Ascending aorta (tissue), 2 donors: ENCODE measurements around the gene KCNMB1. TPM values are rescaled to one million over a fixed set of nuclear protein-coding genes. Genes with fewer than 3 reads are reported as not detected.

Experiments used
- DNase-seq, 2 donors: peaks; one replicate each; pipeline ENCODE4 v3.0.0-alpha.2; 2019; ENCODE audit warnings: low spot score in 2 of 2
- H3K27ac ChIP-seq, 2 donors: fragments of 200-600 bp; sonication (generic); one replicate each; pipeline ENCODE4 v1.5.1; 2016 to 2017; ENCODE audit warnings: mild to moderate bottlenecking in 1 of 2
- H3K27me3 ChIP-seq: fragments of 200-600 bp; sonication (generic); one replicate; pipeline ENCODE4 v1.5.1; 2017
- H3K36me3 ChIP-seq, 2 donors: fragments of 200-600 bp; sonication (generic); one replicate each; pipeline ENCODE4 v1.5.1; 2016
- H3K4me1 ChIP-seq, 2 donors: fragments of 200-600 bp; sonication (generic); one replicate each; pipeline ENCODE4 v1.5.1; 2016 to 2017; ENCODE audit warnings: mild to moderate bottlenecking in 1 of 2
- H3K4me3 ChIP-seq, 2 donors: fragments of 200-600 bp; sonication (generic); one replicate each; pipeline ENCODE4 v1.5.1; 2016 to 2017; ENCODE audit warnings: mild to moderate bottlenecking in 1 of 2
- H3K9me3 ChIP-seq, 2 donors: fragments of 200-600 bp; sonication (generic); one replicate each; pipeline ENCODE4 v1.5.1; 2016
- intact Hi-C: fragments of 100-400 bp; cut with DNase I; formaldehyde crosslinking; loops from one replicate; pipeline ENCODE4 v1.15.1; 2023
- total RNA-seq: library from RNA; depleted of rRNA; stranded (reverse); fragments of >200 nt; gene quantifications from one replicate; pipeline ENCODE4 v1.1.0, GENCODE V29; 2016
- TF ChIP-seq, protein P1 (sequence below), 3 experiments: fragments of 200-600 bp in 2 of 3; fragments of 450-650 bp in 1 of 3; sonication (generic) in 2 of 3; IDR thresholded peaks; one replicate each; pipeline ENCODE4 v1.5.1; 2016 to 2019; ENCODE audit warnings: antibody characterized with exemption in 3 of 3, mild to moderate bottlenecking in 1 of 3, moderate library complexity in 1 of 3

Gene KCNMB1
- total RNA-seq, 1 donor from 2014 or later: 30.8 TPM

DNA sequence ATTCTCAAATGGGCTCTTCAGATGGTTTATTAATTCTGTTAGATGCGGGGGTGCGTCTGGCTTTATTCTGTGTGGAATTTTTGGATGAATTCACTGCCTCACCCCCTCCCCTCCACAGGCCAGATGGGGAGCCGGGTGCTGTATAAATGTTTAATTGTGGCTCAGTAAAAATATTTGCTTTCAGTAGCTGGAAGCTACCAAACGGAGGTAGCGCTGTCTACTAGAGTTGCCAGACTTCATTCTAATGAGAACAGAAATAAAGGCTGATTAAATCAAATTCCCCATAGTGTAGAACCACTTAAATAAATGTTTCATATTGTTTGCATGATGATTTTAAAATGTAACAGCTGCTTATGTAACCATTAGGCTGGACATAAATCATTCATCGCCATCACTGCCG is 34.5 kb upstream of the KCNMB1 start:
- intact Hi-C loops: loop anchor here (5.0 kb wide), 1 partner anchor 321 kb away; no protein-coding TSS in a partner anchor
- H3K27ac ChIP-seq: no peak overlapping the region
- H3K27me3 ChIP-seq: no peaks in the 10 kb centered on the region

DNA sequence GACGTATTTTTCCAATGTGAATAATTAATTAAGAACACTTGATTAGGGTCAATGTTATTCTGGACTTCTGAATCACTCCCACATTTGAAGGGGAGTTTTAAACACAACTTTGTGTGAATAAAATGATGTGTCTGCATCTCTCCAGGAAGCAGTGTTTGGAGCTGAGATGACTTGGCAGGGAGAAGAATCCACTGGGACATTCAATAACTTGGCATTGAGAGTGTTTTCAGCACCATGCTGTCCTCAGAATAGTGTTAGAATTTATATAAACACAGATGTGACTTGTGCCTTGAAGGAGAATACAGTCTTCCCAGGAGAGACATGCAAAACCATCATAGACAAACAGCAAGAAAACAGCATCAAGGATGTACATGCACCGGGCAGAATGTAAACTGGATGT is 32.7 kb upstream of the KCNMB1 start:
- Histone ChIP-seq H3K36me3 (no peaks in the 10 kb centered on the region), H3K4me3 (no peak overlapping the region), H3K9me3 (no peaks in the 10 kb centered on the region), H3K27ac (no peak overlapping the region), H3K4me1 (no peaks in the 10 kb centered on the region), H3K27me3 (no peaks in the 10 kb centered on the region)
- no peak for DNase-seq
- TF ChIP-seq, protein P1, sequence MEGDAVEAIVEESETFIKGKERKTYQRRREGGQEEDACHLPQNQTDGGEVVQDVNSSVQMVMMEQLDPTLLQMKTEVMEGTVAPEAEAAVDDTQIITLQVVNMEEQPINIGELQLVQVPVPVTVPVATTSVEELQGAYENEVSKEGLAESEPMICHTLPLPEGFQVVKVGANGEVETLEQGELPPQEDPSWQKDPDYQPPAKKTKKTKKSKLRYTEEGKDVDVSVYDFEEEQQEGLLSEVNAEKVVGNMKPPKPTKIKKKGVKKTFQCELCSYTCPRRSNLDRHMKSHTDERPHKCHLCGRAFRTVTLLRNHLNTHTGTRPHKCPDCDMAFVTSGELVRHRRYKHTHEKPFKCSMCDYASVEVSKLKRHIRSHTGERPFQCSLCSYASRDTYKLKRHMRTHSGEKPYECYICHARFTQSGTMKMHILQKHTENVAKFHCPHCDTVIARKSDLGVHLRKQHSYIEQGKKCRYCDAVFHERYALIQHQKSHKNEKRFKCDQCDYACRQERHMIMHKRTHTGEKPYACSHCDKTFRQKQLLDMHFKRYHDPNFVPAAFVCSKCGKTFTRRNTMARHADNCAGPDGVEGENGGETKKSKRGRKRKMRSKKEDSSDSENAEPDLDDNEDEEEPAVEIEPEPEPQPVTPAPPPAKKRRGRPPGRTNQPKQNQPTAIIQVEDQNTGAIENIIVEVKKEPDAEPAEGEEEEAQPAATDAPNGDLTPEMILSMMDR (IDR thresholded peaks at IDR 0.05): no peak
- intact Hi-C loops: loop anchor here (1.0 to 5.0 kb wide), 4 partner anchors 33 to 320 kb away; partner anchors contain the start of gene KCNMB1

More for the DNA sequence above, 34.5 kb upstream of the KCNMB1 start:
- TF ChIP-seq, protein P1 (IDR thresholded peaks at IDR 0.05): no peak
- Histone ChIP-seq H3K4me3 (no peak overlapping the region), H3K36me3 (no peaks in the 10 kb centered on the region), H3K4me1 (no peaks in the 10 kb centered on the region), H3K9me3 (no peaks in the 10 kb centered on the region)
- DNase-seq: no peak

DNA sequence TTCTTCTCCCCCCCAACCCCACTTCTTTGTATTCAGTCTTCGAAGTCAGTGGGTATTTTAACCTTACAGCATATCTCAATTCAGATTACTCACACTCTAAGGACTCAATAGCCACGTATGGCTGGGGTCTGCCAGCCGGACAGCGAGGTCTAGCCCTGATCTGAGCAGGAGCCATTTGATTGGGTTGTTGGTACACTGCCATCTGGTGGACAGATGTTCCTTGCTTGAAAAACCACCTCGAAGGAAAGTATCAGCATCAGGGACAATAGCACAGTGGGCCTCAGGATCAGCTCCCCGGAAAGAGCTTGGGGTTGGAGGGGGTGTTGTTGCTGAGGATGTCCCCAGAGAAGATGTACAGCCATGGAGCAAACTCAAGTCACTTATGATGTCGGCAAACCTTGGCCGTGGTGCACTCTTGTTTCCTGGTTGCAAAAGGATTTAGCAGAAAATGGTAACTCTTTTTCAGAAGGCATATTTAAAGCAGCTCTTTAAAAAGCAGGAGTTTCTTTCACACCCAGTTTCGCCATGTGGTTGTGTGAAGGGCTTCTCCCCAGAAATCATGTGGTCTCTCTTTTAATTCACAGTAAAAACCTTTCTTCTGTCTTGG is 31.7 kb upstream of the KCNMB1 start:
- Histone ChIP-seq H3K9me3 (no peaks in the 10 kb centered on the region), H3K4me1 (no peaks in the 10 kb centered on the region), H3K27me3 (no peaks in the 10 kb centered on the region), H3K36me3 (no peaks in the 10 kb centered on the region), H3K4me3 (no peak overlapping the region), H3K27ac (no peak overlapping the region)
- DNase-seq: peak in 1 of 2 donors; percentile 82
- intact Hi-C loops: loop anchor here (1.0 to 5.0 kb wide), 4 partner anchors 32 to 319 kb away; partner anchors contain the start of gene KCNMB1
- TF ChIP-seq, protein P1 (IDR thresholded peaks at IDR 0.05): peak; percentile 54 to 84 (median 76)

DNA sequence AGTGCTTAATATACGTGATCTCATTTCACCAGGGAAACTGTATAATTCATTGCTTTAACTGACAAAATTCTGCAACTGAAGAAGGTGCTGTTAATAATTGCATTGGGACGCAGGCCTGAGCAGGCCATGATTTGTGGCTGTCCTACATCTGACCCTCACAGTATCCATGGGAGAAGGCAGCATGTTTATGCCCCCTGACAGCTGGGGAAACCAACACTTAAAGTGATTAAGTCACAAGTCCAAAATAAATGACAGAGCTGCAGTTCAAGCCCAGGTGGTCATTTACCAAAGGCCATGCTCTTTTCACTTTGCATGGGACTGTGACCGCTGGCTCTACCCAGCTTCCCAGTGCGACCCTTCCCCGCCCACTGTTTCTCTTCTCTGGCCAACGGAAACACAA is 30.5 kb upstream of the KCNMB1 start:
- H3K36me3 ChIP-seq: no peaks in the 10 kb centered on the region
- DNase-seq: no peak
- H3K27me3 ChIP-seq: no peaks in the 10 kb centered on the region
- H3K4me3 ChIP-seq: no peak overlapping the region
- no peaks in the 10 kb centered on the region for H3K4me1 ChIP-seq
- no peaks in the 10 kb centered on the region for H3K9me3 ChIP-seq
- H3K27ac ChIP-seq: no peak overlapping the region
- TF ChIP-seq, protein P1 (IDR thresholded peaks at IDR 0.05): no peak
- intact Hi-C loops: loop anchor here (2.0 to 5.0 kb wide), 3 partner anchors 31 to 317 kb away; partner anchors contain the start of gene KCNMB1

DNA sequence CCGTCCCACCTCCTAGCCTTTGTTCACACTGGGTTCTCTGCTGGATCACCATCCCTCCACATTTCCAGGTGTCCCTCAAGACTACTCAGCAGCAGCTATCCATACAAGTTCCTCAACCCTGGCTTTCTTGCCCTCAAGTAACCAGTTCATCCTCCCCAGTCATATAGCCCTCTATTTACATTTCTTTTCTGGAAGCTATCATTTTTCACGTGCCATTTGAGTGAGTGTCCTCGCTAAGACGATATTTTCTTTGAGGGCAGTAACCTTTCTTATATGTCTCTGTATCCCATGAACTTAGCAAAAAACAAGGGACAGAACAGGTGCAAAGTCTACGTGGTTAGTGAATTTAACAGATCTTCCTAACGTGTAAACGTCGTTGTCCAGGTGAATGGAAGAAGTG is 29.6 kb upstream of the KCNMB1 start:
- no peaks in the 10 kb centered on the region for H3K27me3 ChIP-seq
- no peaks in the 10 kb centered on the region for H3K4me1 ChIP-seq
- H3K36me3 ChIP-seq: no peaks in the 10 kb centered on the region
- no peak overlapping the region for H3K4me3 ChIP-seq
- no peak overlapping the region for H3K27ac ChIP-seq
- DNase-seq: no peak
- no peaks in the 10 kb centered on the region for H3K9me3 ChIP-seq
- intact Hi-C loops: no loop called here
- TF ChIP-seq, protein P1 (IDR thresholded peaks at IDR 0.05): no peak
